Loucy (cell line): ENCODE data around the gene TRPT1.

Experiments used
- H2AFZ ChIP-seq: fragments of 200-600 bp; sonication (generic); 2 replicates; pipeline ENCODE4 v1.6.0; 2016; ENCODE audit warnings: antibody characterized with exemption, mild to moderate bottlenecking, low read length, moderate library complexity
- H3F3A ChIP-seq: fragments of 200-600 bp; 2 replicates; pipeline ENCODE4 v1.6.0; 2016; ENCODE audit warnings: antibody characterized with exemption, low read depth, mild to moderate bottlenecking
- H3K27me3 ChIP-seq: fragments of 200-600 bp; sonication (generic); 2 replicates; pipeline ENCODE4 v1.6.1; 2014; ENCODE audit warnings: low read length, mild to moderate bottlenecking; ENCODE audit not compliant: insufficient read depth, poor library complexity, severe bottlenecking
- H3K36me3 ChIP-seq: fragments of 200-600 bp; sonication (generic); 2 replicates; pipeline ENCODE4 v1.6.1; 2016; ENCODE audit warnings: low read length; ENCODE audit not compliant: insufficient read depth
- H3K4me1 ChIP-seq: fragments of 200-600 bp; sonication (generic); 2 replicates; pipeline ENCODE4 v1.5.1; 2014; ENCODE audit warnings: low read length, mild to moderate bottlenecking; ENCODE audit not compliant: insufficient read depth, poor library complexity, severe bottlenecking
- H3K4me2 ChIP-seq: fragments of 200-600 bp; sonication (generic); 2 replicates; pipeline ENCODE4 v1.6.0; 2014; ENCODE audit warnings: antibody characterized with exemption, low read length, low read depth, mild to moderate bottlenecking; ENCODE audit not compliant: poor library complexity, severe bottlenecking
- H3K4me3 ChIP-seq: fragments of 200-600 bp; sonication (generic); 2 replicates; pipeline ENCODE4 v1.5.1; 2014; ENCODE audit warnings: low read length, mild to moderate bottlenecking, mixed read lengths; ENCODE audit not compliant: poor library complexity, severe bottlenecking
- H3K79me2 ChIP-seq: fragments of 200-600 bp; sonication (generic); 2 replicates; pipeline ENCODE4 v1.6.1; 2014; ENCODE audit warnings: low read length; ENCODE audit not compliant: insufficient read depth
- H3K9ac ChIP-seq: fragments of 200-600 bp; sonication (generic); 2 replicates; pipeline ENCODE4 v1.6.0; 2014; ENCODE audit warnings: mild to moderate bottlenecking, low read depth, low read length, moderate library complexity; ENCODE audit not compliant: poor library complexity, severe bottlenecking
- H3K9me2 ChIP-seq: fragments of 200-600 bp; sonication (generic); replicated peaks from 2 replicates; pipeline ENCODE4 v1.6.1; 2016; ENCODE audit warnings: low read depth, low read length, mixed read lengths
- H3K9me3 ChIP-seq: fragments of 200-600 bp; sonication (generic); 2 replicates; pipeline ENCODE4 v1.6.1; 2014; ENCODE audit warnings: mild to moderate bottlenecking, antibody characterized with exemption, low read length, low read depth; ENCODE audit not compliant: insufficient read depth
- H4K20me1 ChIP-seq: fragments of 200-600 bp; sonication (generic); 2 replicates; pipeline ENCODE4 v1.6.0; 2014; ENCODE audit warnings: antibody characterized with exemption, low read length, mild to moderate bottlenecking; ENCODE audit not compliant: insufficient read depth, poor library complexity, severe bottlenecking
- CTCF ChIP-seq: fragments of 200-600 bp; sonication (generic); conservative IDR thresholded peaks from 2 replicates; pipeline ENCODE4 v1.5.1; 2014; ENCODE audit warnings: mild to moderate bottlenecking, antibody characterized with exemption, low read length
- EZH2phosphoT487 ChIP-seq: fragments of 200-600 bp; IDR thresholded peaks from 2 replicates; pipeline ENCODE4 v1.6.1; 2018; ENCODE audit warnings: antibody characterized with exemption, mild to moderate bottlenecking, moderate library complexity, borderline replicate concordance

The TRPT1 gene

GRCh38 chr11:64211181-64211872, 14.7 kb downstream of the TRPT1 start:
- H3K4me1 ChIP-seq, result peaks cover 14% of the 10 kb centered on the region
- H3K36me3 ChIP-seq, result peaks cover 10% of the 10 kb centered on the region; the same call in 1 of the 2 replicates
- TF ChIP-seq EZH2phosphoT487 (no peak), CTCF (no peak)

GRCh38 chr11:64210301-64211020, 15.5 kb downstream of the TRPT1 start:
- Histone ChIP-seq H3K36me3 (peaks cover 10% of the 10 kb centered on the region; the same call in 1 of the 2 replicates), H3K79me2 (peaks cover 36% of the 10 kb centered on the region), H3K4me3 (no peak overlapping the region), H3K9me2 (no peaks in the 10 kb centered on the region), H3K4me2 (no peak overlapping the region), H3K9ac (no peak overlapping the region), H3F3A (peaks cover 6% of the 10 kb centered on the region; the same call in 1 of the 2 replicates), H3K4me1 (peaks cover 22% of the 10 kb centered on the region), H4K20me1 (peaks cover 12% of the 10 kb centered on the region), H3K27me3 (no peaks in the 10 kb centered on the region), H3K9me3 (no peaks in the 10 kb centered on the region), H2AFZ (no peak overlapping the region)
- TF ChIP-seq CTCF (no peak), EZH2phosphoT487 (no peak)

More at GRCh38 chr11:64211181-64211872, 14.7 kb downstream of the TRPT1 start:
- H3F3A ChIP-seq, result peaks cover under 1% of the 10 kb centered on the region; the same call in 1 of the 2 replicates
- no peak overlapping the region for H2AFZ ChIP-seq
- no peak overlapping the region for H3K4me3 ChIP-seq
- H3K9me3 ChIP-seq, result no peaks in the 10 kb centered on the region
- no peak overlapping the region for H3K4me2 ChIP-seq
- no peak overlapping the region for H3K9ac ChIP-seq
- H3K9me2 ChIP-seq, result no peaks in the 10 kb centered on the region
- H3K27me3 ChIP-seq, result no peaks in the 10 kb centered on the region
- peaks cover 12% of the 10 kb centered on the region for H4K20me1 ChIP-seq
- H3K79me2 ChIP-seq, result peaks cover 31% of the 10 kb centered on the region

- Histone ChIP-seq H3K9me3 (no peaks in the 10 kb centered on the region), H3K9me2 (no peaks in the 10 kb centered on the region), H3K36me3 (peaks cover 10% of the 10 kb centered on the region; the same call in 1 of the 2 replicates), H3K4me2 (peak overlapping the region; percentile 92), H4K20me1 (peaks cover 15% of the 10 kb centered on the region), H2AFZ (no peak overlapping the region), H3K4me1 (peaks cover 26% of the 10 kb centered on the region), H3F3A (peaks cover 6% of the 10 kb centered on the region; the same call in 1 of the 2 replicates), H3K79me2 (peaks cover 38% of the 10 kb centered on the region), H3K9ac (no peak overlapping the region), H3K4me3 (no peak overlapping the region), H3K27me3 (no peaks in the 10 kb centered on the region)
- no peak for TF ChIP-seq EZH2phosphoT487
- no peak for TF ChIP-seq CTCF
These were observed 16.5 kb downstream of the TRPT1 start for GRCh38 chr11:64209563-64209843.
